ENCODE measurements around the gene PRKACA. TPM values are rescaled to one million over a fixed set of nuclear protein-coding genes. Genes with fewer than 3 reads are reported as not detected.
A peak's percentile ranks its signal among the peaks of the same experiment; 100 is the strongest.

PRKACA gene
- total RNA-seq, 2 donors from 2014 or later: 144 to 185 TPM

DNA sequence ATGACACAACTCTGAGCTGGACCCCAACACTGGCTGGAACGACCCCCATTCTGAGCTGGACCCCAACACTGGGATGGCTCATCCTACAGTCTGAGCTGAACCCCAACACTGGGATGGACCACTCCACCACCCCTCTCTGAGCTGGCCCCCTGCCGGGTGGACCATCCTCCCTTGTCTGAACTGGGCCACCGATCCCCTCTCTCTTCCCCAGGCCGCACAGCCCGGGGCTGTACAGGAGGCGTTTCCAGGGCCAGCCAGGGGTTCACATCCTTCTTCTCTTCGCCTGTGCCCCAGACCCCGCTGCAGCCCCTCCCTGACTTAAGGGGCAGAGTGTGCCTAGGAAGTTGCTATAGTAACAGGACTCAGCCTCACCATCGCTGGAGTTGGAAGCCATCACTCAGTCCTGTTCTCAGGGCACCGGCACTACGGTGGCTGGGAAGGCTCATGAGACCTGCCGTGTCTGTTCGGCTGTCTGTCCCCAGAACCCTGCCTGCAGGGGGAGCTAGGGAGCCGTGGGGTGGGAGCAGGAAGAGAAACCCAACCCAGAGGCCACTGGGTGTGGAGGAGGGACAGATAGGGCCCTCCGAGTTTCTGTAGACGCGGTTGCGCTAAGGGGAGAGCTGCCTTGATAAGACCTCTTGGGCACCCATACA is 3.7 kb downstream of the PRKACA start:
- DNase-seq (ENCODE audit: low spot score): no peak
- TF ChIP-seq, protein P1, sequence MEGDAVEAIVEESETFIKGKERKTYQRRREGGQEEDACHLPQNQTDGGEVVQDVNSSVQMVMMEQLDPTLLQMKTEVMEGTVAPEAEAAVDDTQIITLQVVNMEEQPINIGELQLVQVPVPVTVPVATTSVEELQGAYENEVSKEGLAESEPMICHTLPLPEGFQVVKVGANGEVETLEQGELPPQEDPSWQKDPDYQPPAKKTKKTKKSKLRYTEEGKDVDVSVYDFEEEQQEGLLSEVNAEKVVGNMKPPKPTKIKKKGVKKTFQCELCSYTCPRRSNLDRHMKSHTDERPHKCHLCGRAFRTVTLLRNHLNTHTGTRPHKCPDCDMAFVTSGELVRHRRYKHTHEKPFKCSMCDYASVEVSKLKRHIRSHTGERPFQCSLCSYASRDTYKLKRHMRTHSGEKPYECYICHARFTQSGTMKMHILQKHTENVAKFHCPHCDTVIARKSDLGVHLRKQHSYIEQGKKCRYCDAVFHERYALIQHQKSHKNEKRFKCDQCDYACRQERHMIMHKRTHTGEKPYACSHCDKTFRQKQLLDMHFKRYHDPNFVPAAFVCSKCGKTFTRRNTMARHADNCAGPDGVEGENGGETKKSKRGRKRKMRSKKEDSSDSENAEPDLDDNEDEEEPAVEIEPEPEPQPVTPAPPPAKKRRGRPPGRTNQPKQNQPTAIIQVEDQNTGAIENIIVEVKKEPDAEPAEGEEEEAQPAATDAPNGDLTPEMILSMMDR (IDR thresholded peaks at IDR 0.05): no peak
- Histone ChIP-seq H3K36me3 (peaks cover 4% of the 10 kb centered on the region), H3K4me3 (peak overlapping the region in 1 of 2 donors; percentile 35), H3K4me1 (peaks cover 0 to 74% of the 10 kb centered on the region in 2 donors), H3K9me3 (no peaks in the 10 kb centered on the region), H3K27ac (peak overlapping the region; percentile 92 to 96), H3K27me3 (no peaks in the 10 kb centered on the region)

DNA sequence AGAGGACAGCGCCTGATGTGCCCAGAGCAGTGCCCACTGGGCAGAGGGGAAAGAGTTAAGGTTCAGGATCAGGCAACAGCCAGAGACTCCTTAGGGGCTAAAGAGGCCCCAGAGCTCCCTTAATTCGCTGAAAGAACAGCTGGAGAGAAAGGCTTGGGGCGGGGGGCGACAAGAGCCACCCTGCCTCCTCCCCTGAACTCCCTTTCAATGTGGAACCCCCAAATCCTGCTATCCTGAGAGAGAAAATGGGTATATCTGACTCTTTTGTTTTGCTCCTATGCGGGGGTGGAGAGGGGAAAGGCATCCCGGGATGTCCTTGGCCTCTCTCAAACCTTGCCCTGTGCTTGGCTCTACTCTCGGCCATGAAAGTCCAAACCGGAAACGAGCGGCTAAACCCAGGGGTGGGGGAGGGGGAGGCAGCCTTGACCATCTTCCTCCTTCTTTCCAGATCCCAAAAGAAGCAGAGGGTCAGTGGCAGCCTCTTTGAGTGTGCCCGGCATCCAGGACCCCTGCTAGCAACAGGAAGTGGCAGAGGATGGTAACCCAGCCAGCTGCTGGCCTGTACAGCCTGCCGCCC is 4.7 kb downstream of the PRKACA start:
- peak; percentile 64 for DNase-seq (ENCODE audit: low spot score)
- TF ChIP-seq, protein P1 (IDR thresholded peaks at IDR 0.05): no peak
- H3K4me1 ChIP-seq: peaks cover 0 to 73% of the 10 kb centered on the region in 2 donors
- H3K4me3 ChIP-seq: peak overlapping the region; percentile 15 to 35
- no peaks in the 10 kb centered on the region for H3K9me3 ChIP-seq
- peaks cover 4% of the 10 kb centered on the region for H3K36me3 ChIP-seq
- peak overlapping the region; percentile 92 to 96 for H3K27ac ChIP-seq
- no peaks in the 10 kb centered on the region for H3K27me3 ChIP-seq

DNA sequence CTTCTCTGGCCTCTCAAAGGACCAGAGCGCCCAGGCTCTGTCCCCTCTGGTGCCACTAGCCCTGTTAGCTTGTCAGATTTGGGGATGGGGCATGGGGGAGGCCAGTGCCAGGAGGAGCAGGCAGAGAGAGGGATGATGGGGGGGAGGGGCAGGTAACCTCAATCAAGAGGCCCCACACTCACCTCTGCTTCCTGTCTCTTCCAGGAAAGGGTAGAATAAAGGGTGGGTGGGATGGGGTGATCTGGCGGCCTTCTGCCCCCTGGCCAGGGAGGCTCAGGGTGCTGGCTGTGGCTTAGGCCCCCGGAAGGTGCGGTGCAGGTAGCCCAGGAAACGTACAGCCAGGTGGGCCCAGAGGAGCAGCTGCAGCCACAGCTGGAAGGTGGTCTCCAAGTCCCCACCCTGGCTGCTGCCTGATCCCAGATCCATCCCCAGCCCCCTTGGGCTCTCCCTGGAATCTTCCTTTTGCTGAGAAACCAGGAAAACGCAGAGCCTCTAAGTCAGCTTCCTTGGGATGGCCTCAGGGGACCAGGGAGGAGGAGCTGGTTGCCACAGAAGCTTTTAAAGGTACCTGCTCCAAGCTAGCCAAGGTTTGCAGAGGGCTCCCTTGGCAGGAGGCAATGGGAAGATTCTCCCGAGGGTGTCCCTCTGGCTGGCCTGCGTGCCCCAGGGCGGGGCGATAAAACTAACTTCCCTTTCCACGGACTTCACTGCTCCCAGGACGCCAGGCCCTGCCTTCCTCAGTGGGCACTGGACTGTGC is 5.3 kb downstream of the PRKACA start:
- H3K4me1 ChIP-seq: peaks cover 0 to 80% of the 10 kb centered on the region in 2 donors
- H3K27me3 ChIP-seq: no peaks in the 10 kb centered on the region
- H3K9me3 ChIP-seq: no peaks in the 10 kb centered on the region
- peaks cover 4% of the 10 kb centered on the region for H3K36me3 ChIP-seq
- peak overlapping the region; percentile 92 to 96 for H3K27ac ChIP-seq
- H3K4me3 ChIP-seq: peak overlapping the region; percentile 15 to 35
- TF ChIP-seq, protein P1 (IDR thresholded peaks at IDR 0.05): no peak
- DNase-seq (ENCODE audit: low spot score): peak; percentile 67

DNA sequence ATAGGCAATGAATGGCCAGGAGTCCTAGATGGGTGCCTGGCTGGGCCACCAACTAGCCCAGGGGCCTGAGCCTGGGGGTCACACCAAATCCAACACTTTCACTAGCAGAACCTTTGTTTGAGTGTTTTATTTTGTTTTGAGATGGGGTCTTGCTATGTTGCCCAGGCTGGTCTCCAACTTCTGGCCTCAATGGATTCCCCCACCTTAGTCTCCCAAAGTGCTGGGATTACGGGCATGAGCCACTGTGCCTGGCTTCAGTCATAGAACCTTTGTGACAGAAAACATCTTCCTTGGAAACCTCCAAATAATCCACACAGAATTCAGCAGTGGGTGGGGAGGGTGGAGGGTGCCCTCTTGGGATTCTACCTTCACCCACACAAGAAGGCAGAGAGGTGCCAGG is 6.1 kb downstream of the PRKACA start:
- Histone ChIP-seq H3K4me3 (no peak overlapping the region), H3K9me3 (no peaks in the 10 kb centered on the region), H3K36me3 (peaks cover 4% of the 10 kb centered on the region), H3K27me3 (no peaks in the 10 kb centered on the region), H3K27ac (peak overlapping the region; percentile 92 to 96), H3K4me1 (peaks cover 0 to 79% of the 10 kb centered on the region in 2 donors)
- no peak for DNase-seq (ENCODE audit: low spot score)
- TF ChIP-seq, protein P1 (IDR thresholded peaks at IDR 0.05): no peak

DNA sequence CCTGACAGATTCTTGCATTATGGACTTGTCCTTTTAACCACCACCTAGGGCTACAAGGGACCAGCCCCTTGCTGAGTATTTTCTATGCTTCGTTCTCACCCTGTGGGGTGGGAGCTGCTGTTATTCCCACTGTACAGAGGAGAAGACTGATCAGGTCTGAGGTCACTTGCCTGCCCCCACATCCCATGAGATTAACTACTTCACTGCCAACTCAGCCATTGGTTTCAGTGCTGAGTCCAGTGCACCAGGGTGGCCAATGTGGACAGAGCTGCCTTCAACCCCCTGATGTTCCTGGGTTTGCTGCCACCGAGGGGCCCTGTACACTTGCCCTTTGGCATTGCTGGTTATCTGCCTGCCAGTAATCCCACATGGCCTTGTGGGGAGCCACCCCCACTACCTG is 6.9 kb downstream of the PRKACA start:
- Histone ChIP-seq H3K36me3 (peaks cover 12% of the 10 kb centered on the region), H3K4me1 (peaks cover 0 to 71% of the 10 kb centered on the region in 2 donors), H3K4me3 (no peak overlapping the region), H3K27ac (peak overlapping the region; percentile 62 to 91), H3K27me3 (no peaks in the 10 kb centered on the region), H3K9me3 (no peaks in the 10 kb centered on the region)
- TF ChIP-seq, protein P1 (IDR thresholded peaks at IDR 0.05): no peak
- DNase-seq (ENCODE audit: low spot score): no peak
